Brain microvascular endothelial cell (primary cell): Measurements from ENCODE around the gene PHB1.
A peak's percentile ranks its signal among the peaks of the same experiment; 100 is the strongest.

Source experiments
- DNase-seq: peaks from one replicate; pipeline ENCODE4 v3.0.0-alpha.2; 2020
- H3K27ac ChIP-seq: fragments of 250-450 bp; sonication (Bioruptor Pico); 2 replicates; pipeline ENCODE4 v1.5.1; 2020; ENCODE audit warnings: mild to moderate bottlenecking, moderate library complexity
- H3K27me3 ChIP-seq: fragments of 250-450 bp; sonication (Bioruptor Pico); replicated peaks from 2 replicates; pipeline ENCODE4 v1.5.1; 2020; ENCODE audit warnings: mild to moderate bottlenecking
- H3K36me3 ChIP-seq: fragments of 250-450 bp; sonication (Bioruptor Pico); replicated peaks from 2 replicates; pipeline ENCODE4 v1.5.1; 2020; ENCODE audit warnings: mild to moderate bottlenecking
- H3K4me3 ChIP-seq: 2 replicates; pipeline ENCODE4 v1.5.1; 2011; ENCODE audit warnings: low read depth, mild to moderate bottlenecking, control low read depth, low read length, moderate library complexity
- in situ Hi-C: cut with HindIII; loops from 2 replicates; pipeline ENCODE4 v1.10.0; 2017; ENCODE audit warnings: low sequenced_read_pairs, low pct_ligation_motif_present
- TF ChIP-seq, protein P1 (sequence below): IDR thresholded peaks from 2 replicates; pipeline ENCODE4 v1.5.1; 2011; ENCODE audit warnings: low read depth, mild to moderate bottlenecking, moderate library complexity, low read length, control low read depth, inconsistent platforms; ENCODE audit errors: missing control alignments

Gene PHB1

GRCh38 chr17:49439305-49439672, 24.6 kb upstream of the PHB1 start:
- Histone ChIP-seq H3K4me3 (no peak overlapping the region), H3K27me3 (peaks cover 22% of the 10 kb centered on the region), H3K27ac (no peak overlapping the region), H3K36me3 (no peaks in the 10 kb centered on the region)
- in situ Hi-C loops = no loop called here
- no peak for DNase-seq
- TF ChIP-seq, protein P1, sequence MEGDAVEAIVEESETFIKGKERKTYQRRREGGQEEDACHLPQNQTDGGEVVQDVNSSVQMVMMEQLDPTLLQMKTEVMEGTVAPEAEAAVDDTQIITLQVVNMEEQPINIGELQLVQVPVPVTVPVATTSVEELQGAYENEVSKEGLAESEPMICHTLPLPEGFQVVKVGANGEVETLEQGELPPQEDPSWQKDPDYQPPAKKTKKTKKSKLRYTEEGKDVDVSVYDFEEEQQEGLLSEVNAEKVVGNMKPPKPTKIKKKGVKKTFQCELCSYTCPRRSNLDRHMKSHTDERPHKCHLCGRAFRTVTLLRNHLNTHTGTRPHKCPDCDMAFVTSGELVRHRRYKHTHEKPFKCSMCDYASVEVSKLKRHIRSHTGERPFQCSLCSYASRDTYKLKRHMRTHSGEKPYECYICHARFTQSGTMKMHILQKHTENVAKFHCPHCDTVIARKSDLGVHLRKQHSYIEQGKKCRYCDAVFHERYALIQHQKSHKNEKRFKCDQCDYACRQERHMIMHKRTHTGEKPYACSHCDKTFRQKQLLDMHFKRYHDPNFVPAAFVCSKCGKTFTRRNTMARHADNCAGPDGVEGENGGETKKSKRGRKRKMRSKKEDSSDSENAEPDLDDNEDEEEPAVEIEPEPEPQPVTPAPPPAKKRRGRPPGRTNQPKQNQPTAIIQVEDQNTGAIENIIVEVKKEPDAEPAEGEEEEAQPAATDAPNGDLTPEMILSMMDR = no peak

DNA sequence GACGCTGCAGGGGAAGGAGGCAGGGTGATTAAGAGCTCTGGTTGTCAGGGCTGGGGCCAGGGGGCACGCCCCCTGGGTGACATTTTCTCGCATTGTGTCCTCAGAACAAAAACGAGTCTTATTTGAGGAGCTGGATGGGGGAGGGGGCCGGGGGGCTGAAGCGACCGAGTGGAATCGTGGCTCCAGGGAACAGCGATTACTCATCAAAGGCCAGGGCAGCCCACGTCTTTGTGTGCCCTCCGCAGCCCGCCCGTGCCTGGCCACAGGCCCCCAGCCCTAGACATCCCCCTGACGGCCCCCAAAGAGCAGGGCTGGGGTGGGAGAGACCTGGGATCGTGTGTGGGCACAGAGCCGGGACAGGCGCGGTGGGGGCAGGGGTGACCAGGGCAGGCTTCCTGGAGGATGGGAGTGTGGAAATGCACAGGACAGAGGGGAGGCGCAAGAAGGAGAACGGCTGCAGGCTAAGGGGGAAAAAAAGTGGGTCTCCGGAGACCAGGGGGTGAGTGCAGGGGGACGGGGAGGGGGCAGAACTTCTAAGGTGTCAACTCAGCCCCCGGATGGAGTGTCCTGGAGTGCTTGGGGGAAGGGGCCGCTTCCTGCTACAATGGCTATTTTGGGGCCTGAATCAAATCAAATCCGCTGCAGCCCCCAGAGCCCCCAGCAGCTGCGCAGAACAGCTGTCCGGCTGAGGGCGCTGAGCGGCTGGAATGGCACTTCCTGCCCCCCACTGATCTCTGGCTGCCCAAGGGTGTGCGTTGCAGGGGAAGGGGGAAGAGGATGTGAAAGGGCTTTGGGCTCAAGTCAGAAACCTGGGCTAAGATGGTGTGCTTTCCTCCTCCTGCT, 24.0 kb upstream of the PHB1 start:
- Histone ChIP-seq H3K4me3 (no peak overlapping the region), H3K36me3 (no peaks in the 10 kb centered on the region), H3K27me3 (peaks cover 22% of the 10 kb centered on the region), H3K27ac (no peak overlapping the region)
- in situ Hi-C loops = no loop called here
- TF ChIP-seq, protein P1 = peak; percentile 15
- no peak for DNase-seq

DNA sequence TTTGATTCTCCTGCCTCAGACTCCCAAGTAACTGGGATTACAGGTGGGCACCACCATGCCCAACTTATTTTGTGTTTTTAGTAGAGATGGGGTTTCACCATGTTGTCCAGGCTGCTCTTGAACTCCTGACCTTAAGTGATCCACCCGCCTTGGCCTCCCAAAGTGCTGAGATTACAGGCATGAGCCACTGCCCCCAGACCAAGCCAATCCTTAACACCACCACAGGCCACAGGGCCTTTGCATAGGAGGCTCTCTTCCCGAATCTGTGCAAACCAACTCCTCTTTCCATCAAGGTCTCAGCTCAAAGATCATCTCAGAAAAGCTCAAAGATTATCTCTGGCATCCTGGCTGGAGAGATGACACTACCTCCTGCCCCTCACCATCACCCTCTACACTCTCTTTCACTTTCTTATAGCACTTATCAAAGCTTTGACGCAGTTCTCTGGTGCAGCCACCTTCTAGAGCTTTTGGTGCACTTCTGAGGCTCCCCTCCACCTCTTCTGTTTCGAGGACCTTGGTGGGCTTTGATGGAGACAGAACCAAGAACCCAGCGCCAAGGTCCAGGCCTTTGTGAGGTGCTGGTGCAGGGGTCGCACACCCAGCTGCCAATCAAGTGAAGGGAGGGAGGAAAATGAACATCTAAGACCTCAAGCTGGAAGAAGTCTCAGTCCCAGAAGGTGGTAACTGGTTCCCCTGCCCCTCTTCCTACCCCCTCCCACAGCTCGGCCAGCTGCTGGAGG, 23.2 kb upstream of the PHB1 start:
- Histone ChIP-seq H3K27me3 (peaks cover 20% of the 10 kb centered on the region), H3K27ac (no peak overlapping the region), H3K4me3 (no peak overlapping the region), H3K36me3 (no peaks in the 10 kb centered on the region)
- TF ChIP-seq, protein P1 = no peak
- in situ Hi-C loops = no loop called here
- DNase-seq = no peak

DNA sequence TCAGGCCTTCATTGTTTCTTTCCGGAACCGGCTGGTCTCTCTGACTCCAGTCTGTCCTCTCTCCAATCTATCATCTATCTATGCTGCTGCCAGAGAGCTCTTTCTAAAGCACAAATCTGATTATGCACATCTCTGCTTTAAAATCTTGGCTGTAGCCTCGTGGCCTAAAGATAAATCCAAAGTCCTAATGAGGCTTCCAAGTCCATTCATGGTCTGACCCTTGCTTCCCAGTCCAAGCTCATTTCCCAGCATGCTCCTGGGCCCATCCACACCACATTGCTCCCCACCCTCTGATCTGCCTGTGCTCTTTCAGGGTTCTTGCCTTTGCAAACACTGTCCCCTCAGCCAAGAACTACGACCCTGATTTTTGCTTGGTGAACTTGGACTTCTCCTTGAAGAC, 21.5 kb upstream of the PHB1 start:
- no peak for DNase-seq
- no peak overlapping the region for H3K27ac ChIP-seq
- no peak overlapping the region for H3K4me3 ChIP-seq
- H3K27me3 ChIP-seq = peaks cover 14% of the 10 kb centered on the region
- H3K36me3 ChIP-seq = no peaks in the 10 kb centered on the region
- TF ChIP-seq, protein P1 = no peak
- in situ Hi-C loops = no loop called here

- DNase-seq = no peak
- H3K27ac ChIP-seq = no peak overlapping the region
- H3K36me3 ChIP-seq = no peaks in the 10 kb centered on the region
- TF ChIP-seq, protein P1 = no peak
- no peak overlapping the region for H3K4me3 ChIP-seq
- peaks cover 14% of the 10 kb centered on the region for H3K27me3 ChIP-seq
- in situ Hi-C loops = no loop called here
Observed at GRCh38 chr17:49435671-49436029, 21.0 kb upstream of the PHB1 start.
